Measurements from ENCODE around the gene TECR. TPM values are rescaled to one million over a fixed set of nuclear protein-coding genes. Genes with fewer than 3 reads are reported as not detected.
"Not testable (repeated sequence)": the region's sequence is repeated elsewhere in the genome, so short reads cannot be mapped to it uniquely, and the experiment has no call there.

Gene TECR
- total RNA-seq, 2 experiments from 2014 or later = 86.1 to 88.7 TPM

GRCh38 chr19:14542711-14543328 lies 13.4 kb downstream of the TECR start:
- Mint-ChIP-seq H3K27me3 (no peaks in the 10 kb centered on the region), H3K9me3 (no peaks in the 10 kb centered on the region), H3K4me3 (no peak overlapping the region), H3K4me1 (peaks cover 17% of the 10 kb centered on the region), H3K27ac (no peak overlapping the region), H3K36me3 (peaks cover 5% of the 10 kb centered on the region)
- no peak for DNase-seq

GRCh38 chr19:14544047-14544446 lies 14.7 kb downstream of the TECR start:
- Mint-ChIP-seq H3K36me3 (peaks cover 9% of the 10 kb centered on the region), H3K4me1 (peaks cover 11% of the 10 kb centered on the region), H3K27me3 (no peaks in the 10 kb centered on the region), H3K27ac (no peak overlapping the region), H3K9me3 (no peaks in the 10 kb centered on the region), H3K4me3 (no peak overlapping the region)
- DNase-seq = no peak

GRCh38 chr19:14544977-14545715 lies 15.8 kb downstream of the TECR start:
- Mint-ChIP-seq H3K9me3 (no peaks in the 10 kb centered on the region), H3K27me3 (no peaks in the 10 kb centered on the region), H3K27ac (peak overlapping the region; percentile 13), H3K36me3 (peaks cover 12% of the 10 kb centered on the region), H3K4me1 (peaks cover 9% of the 10 kb centered on the region), H3K4me3 (no peak overlapping the region)
- DNase-seq = no peak

- Mint-ChIP-seq H3K9me3 (no peaks in the 10 kb centered on the region), H3K27ac (no peak overlapping the region)
Observed at GRCh38 chr19:14545716-14546082, 16.3 kb downstream of the TECR start.

GRCh38 chr19:14550201-14550754 lies 20.9 kb downstream of the TECR start:
- Mint-ChIP-seq H3K4me1 (peaks cover 23% of the 10 kb centered on the region), H3K27ac (no peak overlapping the region), H3K9me3 (no peaks in the 10 kb centered on the region), H3K4me3 (no peak overlapping the region), H3K27me3 (no peaks in the 10 kb centered on the region), H3K36me3 (peaks cover 13% of the 10 kb centered on the region)
- no peak for DNase-seq

More at GRCh38 chr19:14545716-14546082, 16.3 kb downstream of the TECR start:
- Mint-ChIP-seq H3K27me3 (no peaks in the 10 kb centered on the region), H3K36me3 (peaks cover 13% of the 10 kb centered on the region), H3K4me3 (no peak overlapping the region), H3K4me1 (peaks cover 13% of the 10 kb centered on the region)
- no peak for DNase-seq

- H3K27ac Mint-ChIP-seq = peak overlapping the region; percentile 60
- H3K9me3 Mint-ChIP-seq, H3K27me3 Mint-ChIP-seq, H3K4me3 Mint-ChIP-seq: not testable (repeated sequence)
- peaks cover 30% of the 10 kb centered on the region for H3K4me1 Mint-ChIP-seq
- peaks cover 13% of the 10 kb centered on the region for H3K36me3 Mint-ChIP-seq
- DNase-seq = peak; percentile 75
Observed at GRCh38 chr19:14551134-14552005, 22.0 kb downstream of the TECR start.

GRCh38 chr19:14552006-14552360 lies 22.6 kb downstream of the TECR start:
- not testable (repeated sequence) for DNase-seq, H3K9me3 Mint-ChIP-seq, H3K4me3 Mint-ChIP-seq, H3K27me3 Mint-ChIP-seq
- Mint-ChIP-seq H3K36me3 (peaks cover 13% of the 10 kb centered on the region), H3K27ac (peak overlapping the region; percentile 52), H3K4me1 (peaks cover 31% of the 10 kb centered on the region)

GRCh38 chr19:14553042-14553938 lies 23.9 kb downstream of the TECR start:
- no peak overlapping the region for H3K4me3 Mint-ChIP-seq
- no peaks in the 10 kb centered on the region for H3K9me3 Mint-ChIP-seq
- peaks cover 31% of the 10 kb centered on the region for H3K4me1 Mint-ChIP-seq
- no peaks in the 10 kb centered on the region for H3K27me3 Mint-ChIP-seq
- no peak for DNase-seq
- H3K27ac Mint-ChIP-seq = no peak overlapping the region
- H3K36me3 Mint-ChIP-seq = peaks cover 13% of the 10 kb centered on the region

GRCh38 chr19:14553939-14554243 lies 24.5 kb downstream of the TECR start:
- H3K27me3 Mint-ChIP-seq = no peaks in the 10 kb centered on the region
- peaks cover 9% of the 10 kb centered on the region for H3K36me3 Mint-ChIP-seq
- no peak overlapping the region for H3K27ac Mint-ChIP-seq
- no peak for DNase-seq
- H3K9me3 Mint-ChIP-seq = no peaks in the 10 kb centered on the region
- H3K4me1 Mint-ChIP-seq = peaks cover 31% of the 10 kb centered on the region
- H3K4me3 Mint-ChIP-seq = no peak overlapping the region

- Mint-ChIP-seq H3K27me3 (no peaks in the 10 kb centered on the region), H3K27ac (no peak overlapping the region), H3K9me3 (no peaks in the 10 kb centered on the region), H3K4me1 (peaks cover 31% of the 10 kb centered on the region), H3K36me3 (peaks cover 4% of the 10 kb centered on the region), H3K4me3 (no peak overlapping the region)
- DNase-seq = no peak
Observed at GRCh38 chr19:14554382-14554812, 25.0 kb downstream of the TECR start.

- Mint-ChIP-seq H3K9me3 (no peaks in the 10 kb centered on the region), H3K4me3 (no peak overlapping the region)
Observed at GRCh38 chr19:14555918-14556661, 26.7 kb downstream of the TECR start.

GRCh38 chr19:14556662-14557188 lies 27.3 kb downstream of the TECR start:
- no peaks in the 10 kb centered on the region for H3K27me3 Mint-ChIP-seq
- H3K4me3 Mint-ChIP-seq = no peak overlapping the region
- H3K36me3 Mint-ChIP-seq = no peaks in the 10 kb centered on the region
- DNase-seq = peak; percentile 79
- no peak overlapping the region for H3K27ac Mint-ChIP-seq
- H3K4me1 Mint-ChIP-seq = peaks cover 22% of the 10 kb centered on the region
- no peaks in the 10 kb centered on the region for H3K9me3 Mint-ChIP-seq

More at GRCh38 chr19:14555918-14556661, 26.7 kb downstream of the TECR start:
- Mint-ChIP-seq H3K27me3 (no peaks in the 10 kb centered on the region), H3K36me3 (no peaks in the 10 kb centered on the region), H3K4me1 (peaks cover 25% of the 10 kb centered on the region), H3K27ac (no peak overlapping the region)
- no peak for DNase-seq

- Mint-ChIP-seq H3K27ac (no peak overlapping the region), H3K9me3 (no peaks in the 10 kb centered on the region), H3K4me3 (no peak overlapping the region), H3K36me3 (no peaks in the 10 kb centered on the region), H3K27me3 (no peaks in the 10 kb centered on the region), H3K4me1 (peaks cover 19% of the 10 kb centered on the region)
- DNase-seq = no peak
Observed at GRCh38 chr19:14558370-14559066, 29.1 kb downstream of the TECR start.

Measured in activated naive CD8-positive, alpha-beta T cell treated with anti-CD3 and anti-CD28 coated beads for 36 hours (primary cell).